Left renal pelvis (tissue), 4 donors: ENCODE data around the gene KIF23. TPM values are rescaled to one million over a fixed set of nuclear protein-coding genes. Genes with fewer than 3 reads are reported as not detected.

ENCODE experiments used
- DNase-seq, 4 donors: peaks; one replicate each; pipeline ENCODE4 v3.0.0-alpha.2; 2013; ENCODE audit warnings: low read depth in 4 of 4, low spot score in 3 of 4
- polyA plus RNA-seq, 4 donors: library from polyadenylated mRNA; unstranded; fragments of 120-200 nt; gene quantifications; one replicate each; pipeline ENCODE4 v1.2.1, GENCODE V29; 2013; ENCODE audit not compliant: insufficient read length in 4 of 4

Gene KIF23
- polyA plus RNA-seq, 4 donors = 34.8 to 40.6 (median 37.7) TPM

GRCh38 chr15:69394556-69395282 lies 19.4 kb upstream of the KIF23 start:
- DNase-seq = peak in 2 of 4 donors; percentile 66 to 69

- no peak for DNase-seq
Measured at GRCh38 chr15:69395460-69395859, 18.7 kb upstream of the KIF23 start.

GRCh38 chr15:69395991-69396390 lies 18.2 kb upstream of the KIF23 start:
- DNase-seq = no peak

- no peak for DNase-seq
Measured at GRCh38 chr15:69398491-69398891, 15.7 kb upstream of the KIF23 start.

GRCh38 chr15:69400850-69401249 lies 13.3 kb upstream of the KIF23 start:
- no peak for DNase-seq

- no peak for DNase-seq
Measured at GRCh38 chr15:69402816-69403215, 11.3 kb upstream of the KIF23 start.

- DNase-seq = no peak
Measured at GRCh38 chr15:69403594-69403993, 10.6 kb upstream of the KIF23 start.

GRCh38 chr15:69405110-69405509 lies 9.0 kb upstream of the KIF23 start:
- DNase-seq = no peak

GRCh38 chr15:69407719-69408400 lies 6.3 kb upstream of the KIF23 start:
- DNase-seq = no peak

GRCh38 chr15:69408841-69409240 lies 5.3 kb upstream of the KIF23 start:
- DNase-seq = no peak

- no peak for DNase-seq
Measured at GRCh38 chr15:69410248-69410874, 3.8 kb upstream of the KIF23 start.

- no peak for DNase-seq
Measured at GRCh38 chr15:69412274-69412673, 1.9 kb upstream of the KIF23 start.

- no peak for DNase-seq
Measured at GRCh38 chr15:69412701-69413100, 1.4 kb upstream of the KIF23 start.

GRCh38 chr15:69414701-69415167 lies 585 bp downstream of the KIF23 start:
- no peak for DNase-seq

GRCh38 chr15:69415381-69415780 lies 1.2 kb downstream of the KIF23 start:
- DNase-seq = no peak

GRCh38 chr15:69417581-69417980 lies 3.4 kb downstream of the KIF23 start:
- DNase-seq = no peak

- DNase-seq = no peak
Measured at GRCh38 chr15:69421498-69421897, 7.3 kb downstream of the KIF23 start.

- DNase-seq = no peak
Measured at GRCh38 chr15:69422336-69422895, 8.3 kb downstream of the KIF23 start.

GRCh38 chr15:69424001-69424400 lies 9.9 kb downstream of the KIF23 start:
- no peak for DNase-seq

GRCh38 chr15:69424748-69425413 lies 10.7 kb downstream of the KIF23 start:
- no peak for DNase-seq

- no peak for DNase-seq
Measured at GRCh38 chr15:69433831-69434230, 19.7 kb downstream of the KIF23 start.
